Keratinocyte (primary cell): ENCODE results near the gene FBN1. TPM values are rescaled to one million over a fixed set of nuclear protein-coding genes. Genes with fewer than 3 reads are reported as not detected.

Source experiments
- DNase-seq: peaks from one replicate; pipeline ENCODE4 v3.0.0-alpha.2; 2011; ENCODE audit warnings: low read depth, missing footprints, low spot score
- FAIRE-seq: peaks from 2 replicates; lab custom pipeline; 2011; peaks lifted over from hg19 to GRCh38; lab: Jason Lieb, UNC
- H2AFZ ChIP-seq: 2 replicates; pipeline ENCODE4 v1.6.0; 2012; ENCODE audit warnings: low read length, control low read depth, inconsistent platforms; ENCODE audit not compliant: control insufficient read depth
- H3K27ac ChIP-seq: 2 replicates; pipeline ENCODE4 v1.5.1; 2011; ENCODE audit warnings: low read length; ENCODE audit not compliant: control insufficient read depth, insufficient read depth
- H3K27me3 ChIP-seq: 3 replicates; pipeline ENCODE4 v1.6.0; 2011; ENCODE audit warnings: low read length; ENCODE audit not compliant: control insufficient read depth, insufficient read depth; ENCODE audit errors: extremely low read depth
- H3K36me3 ChIP-seq, 2 experiments: 2 replicates in 1 of 2; 3 replicates in 1 of 2; pipeline ENCODE4 v1.5.1; 2011; ENCODE audit warnings: low read length in 2 of 2, mild to moderate bottlenecking in 1 of 2; ENCODE audit not compliant: control insufficient read depth in 2 of 2, insufficient read depth in 2 of 2; ENCODE audit errors: extremely low read depth in 1 of 2
- H3K4me1 ChIP-seq: 3 replicates; pipeline ENCODE4 v1.5.1; 2011; ENCODE audit warnings: low read length; ENCODE audit not compliant: control insufficient read depth, insufficient read depth; ENCODE audit errors: extremely low read depth
- H3K4me2 ChIP-seq: 3 replicates; pipeline ENCODE4 v1.6.0; 2011; ENCODE audit warnings: low read depth, low read length; ENCODE audit not compliant: control insufficient read depth, insufficient read depth; ENCODE audit errors: extremely low read depth
- H3K4me3 ChIP-seq, 3 experiments: fragments of 200-600 bp in 1 of 3; sonication (generic) in 1 of 3; 2 replicates in 2 of 3; 3 replicates in 1 of 3; pipeline ENCODE4 v1.5.1; 2011 to 2016; ENCODE audit warnings: low read length in 3 of 3, mild to moderate bottlenecking in 3 of 3, control low read depth in 2 of 3, inconsistent platforms in 1 of 3, low read depth in 1 of 3, mixed read lengths in 1 of 3, mixed run types in 1 of 3, moderate library complexity in 1 of 3; ENCODE audit not compliant: control insufficient read depth in 2 of 3, insufficient read depth in 2 of 3; ENCODE audit errors: extremely low read depth in 1 of 3
- H3K79me2 ChIP-seq: 2 replicates; pipeline ENCODE4 v1.6.0; 2012; ENCODE audit warnings: low read length; ENCODE audit not compliant: control insufficient read depth, insufficient read depth
- H3K9ac ChIP-seq: 3 replicates; pipeline ENCODE4 v1.6.0; 2011; ENCODE audit warnings: low read length; ENCODE audit not compliant: control insufficient read depth, insufficient read depth; ENCODE audit errors: extremely low read depth
- H3K9me1 ChIP-seq: 3 replicates; pipeline ENCODE4 v1.6.0; 2011; ENCODE audit warnings: low read length; ENCODE audit not compliant: control insufficient read depth, insufficient read depth; ENCODE audit errors: extremely low read depth
- H3K9me3 ChIP-seq: 2 replicates; pipeline ENCODE4 v1.5.1; 2012; ENCODE audit warnings: low read depth, low read length; ENCODE audit not compliant: control insufficient read depth
- H4K20me1 ChIP-seq: 3 replicates; pipeline ENCODE4 v1.6.0; 2011; ENCODE audit warnings: low read length; ENCODE audit not compliant: control insufficient read depth, insufficient read depth; ENCODE audit errors: extremely low read depth
- CTCF ChIP-seq, 3 experiments: IDR thresholded peaks in 1 of 3; conservative IDR thresholded peaks in 1 of 3; optimal IDR thresholded peaks in 1 of 3; 2 replicates in 2 of 3; 3 replicates in 1 of 3; pipeline versions ENCODE3 to v1.5.1; 2011; ENCODE audit warnings: low read length in 3 of 3, mild to moderate bottlenecking in 3 of 3, moderate library complexity in 2 of 3, control low read depth in 1 of 3, inconsistent platforms in 1 of 3; ENCODE audit not compliant: insufficient read depth in 2 of 3; ENCODE audit errors: extremely low read depth in 1 of 3
- EZH2 ChIP-seq: IDR thresholded peaks from one replicate; pipeline ENCODE4 v1.6.1; 2012; ENCODE audit warnings: inconsistent platforms, mild to moderate bottlenecking, low read length, moderate library complexity
- dilution Hi-C: fragments of 300-500 bp; cut with MboI; formaldehyde crosslinking; loops from one replicate; pipeline ENCODE4 v1.7.0; 2020; ENCODE audit warnings: low sequenced_read_pairs; ENCODE audit not compliant: extremely low pct_ligation_motif_present
- polyA plus RNA-seq, 5 experiments: library from polyadenylated mRNA; depleted of rRNA in 3 of 5; stranded (reverse) in 3 of 5; stranded (forward) in 1 of 5; unstranded in 1 of 5; fragments of >200 nt; gene quantifications; 1 replicate in 1 of 5; 2 replicates in 3 of 5; 3 replicates in 1 of 5; pipeline versions ENCODE4 v1.2.1 to v1.2.3, GENCODE V29; 2011 to 2012; ENCODE audit warnings: missing spikeins in 2 of 5, low read depth in 1 of 5, low replicate concordance in 1 of 5

The FBN1 gene
- polyA plus RNA-seq, 1 donor (not counting 4 experiments of a cell fraction or from before 2014, with no cell fraction given), result 3.5 TPM

GRCh38 chr15:48602358-48603122 lies 43.0 kb downstream of the FBN1 start:
- FAIRE-seq, result no peak
- Histone ChIP-seq H3K9ac (no peak overlapping the region), H3K27ac (no peak overlapping the region), H3K27me3 (no peaks in the 10 kb centered on the region), H4K20me1 (no peaks in the 10 kb centered on the region), H2AFZ (no peak overlapping the region), H3K4me3 (no peak overlapping the region), H3K36me3 (no peaks in the 10 kb centered on the region), H3K4me2 (no peak overlapping the region), H3K79me2 (no peaks in the 10 kb centered on the region), H3K4me1 (peaks cover 13% of the 10 kb centered on the region), H3K9me3 (no peaks in the 10 kb centered on the region), H3K9me1 (no peaks in the 10 kb centered on the region)
- dilution Hi-C loops, result no loop called here
- no peak for DNase-seq
- TF ChIP-seq EZH2 (no peak), CTCF (optimal IDR thresholded peaks at IDR 0.05 in 1 of 3, IDR thresholded peaks at IDR 0.05 in 1 of 3, conservative IDR thresholded peaks at IDR 0.05 in 1 of 3; ENCODE audit: extremely low read depth in 1 of 3, insufficient read depth in 2 of 3, low read length in 3 of 3) (no peak)

GRCh38 chr15:48601095-48601494 lies 44.4 kb downstream of the FBN1 start:
- TF ChIP-seq CTCF (optimal IDR thresholded peaks at IDR 0.05 in 1 of 3, IDR thresholded peaks at IDR 0.05 in 1 of 3, conservative IDR thresholded peaks at IDR 0.05 in 1 of 3; ENCODE audit: extremely low read depth in 1 of 3, insufficient read depth in 2 of 3, low read length in 3 of 3) (no peak), EZH2 (no peak)
- Histone ChIP-seq H3K4me1 (peaks cover 13% of the 10 kb centered on the region), H4K20me1 (no peaks in the 10 kb centered on the region), H3K27me3 (no peaks in the 10 kb centered on the region), H3K9me3 (no peaks in the 10 kb centered on the region), H3K36me3 (no peaks in the 10 kb centered on the region), H3K4me2 (no peak overlapping the region), H3K79me2 (no peaks in the 10 kb centered on the region), H3K27ac (no peak overlapping the region), H3K9ac (no peak overlapping the region), H3K9me1 (no peaks in the 10 kb centered on the region), H3K4me3 (no peak overlapping the region), H2AFZ (no peak overlapping the region)
- dilution Hi-C loops, result no loop called here
- no peak for DNase-seq
- FAIRE-seq, result no peak
